MCF 10A (cell line): ENCODE data around the gene IRX5. TPM values are rescaled to one million over a fixed set of nuclear protein-coding genes. Genes with fewer than 3 reads are reported as not detected.

ENCODE experiments used
- BruUV-seq: library from RNA; stranded (reverse); fragments of 400-500 nt; replicated peaks from 2 replicates; lab custom pipeline; 2021; lab: Mats Ljungman, UMichigan
- CTCF ChIA-PET: fragments of 300-600 bp; sonication (Branson Sonifier 250); formaldehyde crosslinking; extraction: SDS; loops from one replicate; lab custom pipeline; 2021; ENCODE audit warnings: antibody characterized with exemption, inconsistent platforms; lab: Yijun Ruan, JAX
- POLR2A ChIA-PET: fragments of 300-600, 350-650 bp; sonication (Branson Sonifier 250); formaldehyde crosslinking; extraction: SDS; loops from one replicate; lab custom pipeline; 2020; ENCODE audit warnings: antibody characterized with exemption, inconsistent platforms; lab: Yijun Ruan, JAX
- DNase-seq: peaks from one replicate; pipeline ENCODE4 v3.0.0-alpha.2; 2018; ENCODE audit not compliant: unreplicated experiment
- H3K27ac Mint-ChIP-seq: one replicate; pipeline ENCODE4 v1.8.0; 2022; ENCODE audit warnings: mild to moderate bottlenecking, low read depth, mixed read lengths; ENCODE audit not compliant: unreplicated experiment
- H3K27me3 Mint-ChIP-seq: one replicate; pipeline ENCODE4 v1.8.0; 2022; ENCODE audit warnings: mixed read lengths; ENCODE audit not compliant: insufficient read depth, unreplicated experiment
- H3K36me3 Mint-ChIP-seq: one replicate; pipeline ENCODE4 v1.8.0; 2022; ENCODE audit warnings: mild to moderate bottlenecking, moderate library complexity, mixed read lengths; ENCODE audit not compliant: insufficient read depth, unreplicated experiment
- H3K4me1 Mint-ChIP-seq: one replicate; pipeline ENCODE4 v1.8.0; 2022; ENCODE audit warnings: mixed read lengths; ENCODE audit not compliant: insufficient read depth, unreplicated experiment
- H3K4me3 Mint-ChIP-seq: one replicate; pipeline ENCODE4 v1.8.0; 2022; ENCODE audit warnings: mild to moderate bottlenecking, moderate library complexity, mixed read lengths; ENCODE audit not compliant: unreplicated experiment
- H3K9me3 Mint-ChIP-seq: one replicate; pipeline ENCODE4 v1.8.0; 2022; ENCODE audit warnings: mixed read lengths; ENCODE audit not compliant: unreplicated experiment
- CTCF ChIP-seq: fragments of 200-600 bp; IDR thresholded peaks from one replicate; pipeline ENCODE4 v1.8.0; 2022; ENCODE audit warnings: antibody characterized with exemption, mild to moderate bottlenecking; ENCODE audit not compliant: unreplicated experiment
- intact Hi-C: fragments of 100-400 bp; cut with micrococcal nuclease; formaldehyde crosslinking; loops from 2 replicates; pipeline ENCODE4 v1.14.1; 2022
- total RNA-seq: library from RNA; stranded (reverse); gene quantifications from 2 replicates; pipeline ENCODE4 v1.2.3, GENCODE V29; 2022

IRX5 gene
- total RNA-seq, 1 experiment from 2014 or later: 7.8 TPM

GRCh38 chr16:54945063-54945462 is 14.4 kb downstream of the IRX5 start:
- no peak overlapping the region for H3K4me3 Mint-ChIP-seq
- peak overlapping the region; percentile 78 for H3K27ac Mint-ChIP-seq
- no peaks in the 10 kb centered on the region for H3K9me3 Mint-ChIP-seq
- CTCF ChIA-PET: interaction anchor here (0.5 to 3.2 kb wide), 3 partner anchors 8 to 494 kb away, joined by 3 to 42 read pairs (median 4); no protein-coding TSS in a partner anchor
- peaks cover 12% of the 10 kb centered on the region for H3K36me3 Mint-ChIP-seq
- POLR2A ChIA-PET: interaction anchor here (1.1 to 4.5 kb wide), 3 partner anchors 9 to 19 kb away, joined by 3 to 80 read pairs (median 46); partner anchors contain the start of gene IRX5
- intact Hi-C loops: no loop called here
- peaks cover 13% of the 10 kb centered on the region for H3K4me1 Mint-ChIP-seq
- no peak for TF ChIP-seq CTCF
- BruUV-seq: no TSS peak
- H3K27me3 Mint-ChIP-seq: no peaks in the 10 kb centered on the region
- no peak for DNase-seq

GRCh38 chr16:54946909-54947308 is 16.2 kb downstream of the IRX5 start:
- intact Hi-C loops: no loop called here
- DNase-seq: peak; percentile 25
- Mint-ChIP-seq H3K27ac (peak overlapping the region; percentile 49), H3K27me3 (no peaks in the 10 kb centered on the region), H3K4me1 (peaks cover 8% of the 10 kb centered on the region), H3K4me3 (no peak overlapping the region), H3K9me3 (no peaks in the 10 kb centered on the region), H3K36me3 (peaks cover 5% of the 10 kb centered on the region)
- ChIA-PET CTCF (interaction anchor here (0.5 to 3.2 kb wide), 6 partner anchors 10 to 1061 kb away, joined by 3 to 42 read pairs (median 4); no protein-coding TSS in a partner anchor), POLR2A (interaction anchor here (0.7 to 4.5 kb wide), 14 partner anchors 9 to 1572 kb away, joined by 3 to 80 read pairs (median 4); partner anchors contain the start of gene IRX5)
- TF ChIP-seq CTCF: no peak
- BruUV-seq: no TSS peak

GRCh38 chr16:54947616-54948015 is 17.0 kb downstream of the IRX5 start:
- Mint-ChIP-seq H3K4me3 (no peak overlapping the region), H3K27ac (no peak overlapping the region), H3K27me3 (no peaks in the 10 kb centered on the region), H3K4me1 (peaks cover 11% of the 10 kb centered on the region), H3K36me3 (peaks cover 5% of the 10 kb centered on the region), H3K9me3 (no peaks in the 10 kb centered on the region)
- DNase-seq: no peak
- ChIA-PET POLR2A (interaction anchor here (0.7 to 4.5 kb wide), 8 partner anchors 12 to 664 kb away, joined by 3 to 80 read pairs (median 4); partner anchors contain the start of gene IRX5), CTCF (interaction anchor here (0.6 to 3.2 kb wide), 6 partner anchors 9 to 1174 kb away, joined by 3 to 42 read pairs (median 4); no protein-coding TSS in a partner anchor)
- TF ChIP-seq CTCF: no peak
- intact Hi-C loops: no loop called here
- no TSS peak for BruUV-seq

GRCh38 chr16:54952195-54952594 is 21.5 kb downstream of the IRX5 start:
- BruUV-seq: no TSS peak
- intact Hi-C loops: no loop called here
- POLR2A ChIA-PET: no interaction called here
- no peak for TF ChIP-seq CTCF
- H3K4me1 Mint-ChIP-seq: peaks cover 9% of the 10 kb centered on the region
- H3K27me3 Mint-ChIP-seq: no peaks in the 10 kb centered on the region
- no peak for DNase-seq
- H3K4me3 Mint-ChIP-seq: no peak overlapping the region
- no peaks in the 10 kb centered on the region for H3K9me3 Mint-ChIP-seq
- H3K27ac Mint-ChIP-seq: no peak overlapping the region
- CTCF ChIA-PET: no interaction called here
- no peaks in the 10 kb centered on the region for H3K36me3 Mint-ChIP-seq
